HCT116 (cell line): ENCODE measurements around the gene ARMH3.

ENCODE experiments used
- CTCF ChIP-seq, 3 experiments: fragments of 200-600 bp in 1 of 3; sonication (generic) in 1 of 3; IDR thresholded peaks in 2 of 3; conservative IDR thresholded peaks in 1 of 3; 2 replicates each; pipeline ENCODE4 v1.5.1; 2012 to 2017; ENCODE audit warnings: low read depth in 2 of 3, low read length in 2 of 3, antibody characterized with exemption in 1 of 3, borderline replicate concordance in 1 of 3, control low read depth in 1 of 3, mild to moderate bottlenecking in 1 of 3, mixed read lengths in 1 of 3, mixed run types in 1 of 3, moderate library complexity in 1 of 3; ENCODE audit not compliant: insufficient read depth in 1 of 3
- EZH2phosphoT487 ChIP-seq: fragments of 200-600 bp; IDR thresholded peaks from 2 replicates; pipeline ENCODE4 v1.6.1; 2018; ENCODE audit warnings: antibody characterized with exemption, borderline replicate concordance

GRCh38 chr10:101902820-101903145 lies 153.2 kb downstream of the ARMH3 start:
- no peak for TF ChIP-seq EZH2phosphoT487
- no peak for TF ChIP-seq CTCF (IDR thresholded peaks at IDR 0.05 in 2 of 3, conservative IDR thresholded peaks at IDR 0.05 in 1 of 3; ENCODE audit: borderline replicate concordance in 1 of 3, insufficient read depth in 1 of 3, low read depth in 2 of 3, low read length in 2 of 3)
